HepG2 (cell line): ENCODE data around the gene THADA. TPM values are rescaled to one million over a fixed set of nuclear protein-coding genes. Genes with fewer than 3 reads are reported as not detected.

ENCODE experiments used
- AKNA ChIP-seq: sonication (generic); formaldehyde crosslinking; IDR thresholded peaks from 2 replicates; pipeline ENCODE4 v1.4.0; 2020; ENCODE audit warnings: missing genetic modification reagents, borderline replicate concordance
- ATRX ChIP-seq: sonication (generic); formaldehyde crosslinking; IDR thresholded peaks from 2 replicates; pipeline ENCODE4 v1.4.0; 2020; ENCODE audit warnings: missing genetic modification reagents, borderline replicate concordance
- E2F1 ChIP-seq: sonication (generic); formaldehyde crosslinking; IDR thresholded peaks from 2 replicates; pipeline ENCODE4 v1.5.0; 2020; ENCODE audit warnings: missing genetic modification reagents
- FOXO4 ChIP-seq: sonication (generic); formaldehyde crosslinking; conservative IDR thresholded peaks from 2 replicates; pipeline ENCODE4 v1.8.1; 2023; ENCODE audit warnings: missing genetic modification reagents
- HMGXB3 ChIP-seq: sonication (generic); formaldehyde crosslinking; IDR thresholded peaks from 2 replicates; pipeline ENCODE4 v1.4.0; 2020; ENCODE audit warnings: missing genetic modification reagents, borderline replicate concordance
- MAZ ChIP-seq, 2 experiments: sonication (generic) in 1 of 2; formaldehyde crosslinking in 1 of 2; IDR thresholded peaks; 2 replicates each; pipeline versions ENCODE4 v1.5.0 to v1.6.1; 2012 to 2020; ENCODE audit warnings: low read depth in 2 of 2, mild to moderate bottlenecking in 2 of 2, borderline replicate concordance in 1 of 2, improper control_type of control experiment in 1 of 2, low read length in 1 of 2, missing genetic modification reagents in 1 of 2, moderate library complexity in 1 of 2
- NCOR1 ChIP-seq: fragments of 200-600 bp; sonication (generic); IDR thresholded peaks from 2 replicates; pipeline ENCODE4 v1.7.0; 2017; ENCODE audit warnings: antibody characterized with exemption, low read length, borderline replicate concordance
- NR2F1 ChIP-seq, 2 experiments: fragments of 450-650 bp in 1 of 2; formaldehyde crosslinking in 1 of 2; IDR thresholded peaks; 2 replicates each; pipeline versions ENCODE4 v1.5.0 to v1.6.1; 2016 to 2020; ENCODE audit warnings: mild to moderate bottlenecking in 1 of 2, missing compliant biosample characterization in 1 of 2, missing genetic modification reagents in 1 of 2, moderate library complexity in 1 of 2
- STAG1 ChIP-seq: sonication (generic); formaldehyde crosslinking; IDR thresholded peaks from 2 replicates; pipeline ENCODE4 v1.4.0; 2020; ENCODE audit warnings: missing genetic modification reagents
- TRAFD1 ChIP-seq: sonication (generic); formaldehyde crosslinking; IDR thresholded peaks from 2 replicates; pipeline ENCODE4 v1.5.1; 2020; ENCODE audit warnings: missing genetic modification reagents, mild to moderate bottlenecking, borderline replicate concordance
- ZNF138 ChIP-seq: sonication (generic); formaldehyde crosslinking; IDR thresholded peaks from 2 replicates; pipeline ENCODE4 v1.5.0; 2020; ENCODE audit warnings: mild to moderate bottlenecking, low read depth, missing genetic modification reagents
- ZNF24 ChIP-seq: fragments of 450-650 bp; IDR thresholded peaks from 2 replicates; pipeline ENCODE4 v1.6.1; 2017; ENCODE audit warnings: antibody characterized with exemption, mild to moderate bottlenecking
- ZNF333 ChIP-seq: sonication (generic); formaldehyde crosslinking; IDR thresholded peaks from 2 replicates; pipeline ENCODE4 v1.4.0; 2020; ENCODE audit warnings: mild to moderate bottlenecking, missing genetic modification reagents, borderline replicate concordance
- ZNF7 ChIP-seq: IDR thresholded peaks from 2 replicates; pipeline ENCODE4 v1.6.1; 2016; ENCODE audit warnings: missing biosample characterization, missing genetic modification reagents
- polyA plus RNA-seq, 8 experiments: library from polyadenylated mRNA; depleted of rRNA in 3 of 8; stranded (reverse) in 7 of 8; unstranded in 1 of 8; fragments of >200 nt; fragmentation: Illumina TruSeq in 4 of 8; extraction: Trizol in 4 of 8; gene quantifications; 2 replicates each; pipeline versions ENCODE4 v1.2.1 to v1.2.3, GENCODE V29; 2011 to 2016; ENCODE audit warnings: low read depth in 4 of 8, missing spikeins in 1 of 8, mixed read lengths in 1 of 8; ENCODE audit not compliant: insufficient read depth in 1 of 8
- total RNA-seq, 5 experiments: library from RNA; depleted of rRNA; stranded (reverse); fragments of >200 nt; fragmentation: Illumina TruSeq; extraction: Trizol; gene quantifications; 2 replicates each; pipeline ENCODE4 v1.2.3, GENCODE V29; 2016; ENCODE audit warnings: low read depth in 1 of 5

THADA gene
- total and polyA plus RNA-seq, 2 of the 13 experiments (the other 11 are each of a cell fraction or from before 2014, with no cell fraction given) = 12.7 to 21.7 TPM

GRCh38 chr2:43226558-43226954 lies 369.3 kb downstream of the THADA start, which contains the start of gene ZFP36L2 (continued):
- TF ChIP-seq HMGXB3 (CRISPR knock-in tag) (no peak), ATRX (CRISPR knock-in tag) (no peak), NR2F1 (CRISPR knock-in tag; IDR thresholded peaks at IDR 0.05) (no peak), ZNF7 (CRISPR knock-in tag) (no peak), STAG1 (no peak; the same call in 1 of the 2 replicates), MAZ (IDR thresholded peaks at IDR 0.05; ENCODE audit: borderline replicate concordance, low read depth, low read length) (peak; percentile 88), MAZ (CRISPR knock-in tag; IDR thresholded peaks at IDR 0.05; ENCODE audit: low read depth) (0 out of 2 replicates have a peak, but pooled peaks have one; percentile 3), ZNF333 (CRISPR knock-in tag) (peak; percentile 43; the same call in 1 of the 2 replicates), ZNF138 (CRISPR knock-in tag) (0 out of 2 replicates have a peak, but pooled peaks have one; percentile 22), AKNA (CRISPR knock-in tag) (no peak), TRAFD1 (CRISPR knock-in tag) (no peak), FOXO4 (CRISPR knock-in tag) (0 out of 2 replicates have a peak, but pooled peaks have one; percentile 27), NCOR1 (no peak), ZNF24 (no peak), E2F1 (CRISPR knock-in tag) (peak; percentile 77)
